Liver (tissue), 9 donors: ENCODE measurements around the gene KIF1A. TPM values are rescaled to one million over a fixed set of nuclear protein-coding genes. Genes with fewer than 3 reads are reported as not detected.

ENCODE experiments used
- DNase-seq: peaks from one replicate; pipeline ENCODE4 v3.0.0-alpha.2; 2017; ENCODE audit warnings: low spot score
- H3K27ac ChIP-seq, 2 donors: one replicate each; pipeline ENCODE4 v1.7.0; 2013; ENCODE audit warnings: inconsistent platforms in 2 of 2, low read length in 2 of 2, control low read depth in 1 of 2, low read depth in 1 of 2, mild to moderate bottlenecking in 1 of 2
- H3K27me3 ChIP-seq, 4 donors: one replicate each; pipeline versions ENCODE4 v1.6.1 to v1.7.0; 2013; ENCODE audit warnings: low read length in 3 of 4, inconsistent platforms in 1 of 4, mild to moderate bottlenecking in 1 of 4, moderate library complexity in 1 of 4; ENCODE audit not compliant: control insufficient read depth in 4 of 4, insufficient read depth in 4 of 4
- H3K36me3 ChIP-seq, 4 donors: one replicate each; pipeline versions ENCODE4 v1.6.1 to v1.7.0; 2013; ENCODE audit warnings: low read length in 3 of 4, mild to moderate bottlenecking in 3 of 4, low read depth in 1 of 4, moderate library complexity in 1 of 4; ENCODE audit not compliant: control insufficient read depth in 4 of 4, insufficient read depth in 3 of 4
- H3K4me1 ChIP-seq, 4 donors: one replicate each; pipeline versions ENCODE4 v1.6.1 to v1.7.0; 2013; ENCODE audit warnings: low read length in 3 of 4, mild to moderate bottlenecking in 3 of 4, moderate library complexity in 1 of 4; ENCODE audit not compliant: control insufficient read depth in 4 of 4, insufficient read depth in 4 of 4
- H3K4me3 ChIP-seq, 3 donors: one replicate each; pipeline versions ENCODE4 v1.6.1 to v1.7.0; 2013; ENCODE audit warnings: low read length in 3 of 3, control low read depth in 1 of 3, low read depth in 1 of 3, mild to moderate bottlenecking in 1 of 3
- H3K9ac ChIP-seq, 2 donors: one replicate each; pipeline ENCODE4 v1.7.0; 2013; ENCODE audit warnings: low read length in 2 of 2, mild to moderate bottlenecking in 2 of 2, moderate library complexity in 2 of 2, control low read depth in 1 of 2, low read depth in 1 of 2
- H3K9me3 ChIP-seq, 4 donors: one replicate each; pipeline versions ENCODE4 v1.6.1 to v1.7.0; 2013; ENCODE audit warnings: low read length in 3 of 4; ENCODE audit not compliant: control insufficient read depth in 4 of 4
- ATF3 ChIP-seq: IDR thresholded peaks from 2 replicates; pipeline ENCODE4 v1.6.1; 2016; ENCODE audit warnings: antibody characterized with exemption
- CTCF ChIP-seq: fragments of 150-350 bp; IDR thresholded peaks from 2 replicates; pipeline ENCODE4 v1.5.1; 2017; ENCODE audit warnings: improper control_type of control experiment, low read depth, low read length; ENCODE audit not compliant: missing input control
- EGR1 ChIP-seq, 2 donors: IDR thresholded peaks; 2 replicates each; pipeline ENCODE4 v1.6.1; 2016 to 2018; ENCODE audit warnings: antibody characterized with exemption in 2 of 2, low read depth in 2 of 2
- FOXA1 ChIP-seq: IDR thresholded peaks from 2 replicates; pipeline ENCODE4 v1.6.1; 2016; ENCODE audit warnings: antibody characterized with exemption
- FOXA2 ChIP-seq: IDR thresholded peaks from 2 replicates; pipeline ENCODE4 v1.6.1; 2016; ENCODE audit warnings: antibody characterized with exemption
- GABPA ChIP-seq, 2 donors: IDR thresholded peaks in 1 of 2; conservative IDR thresholded peaks in 1 of 2; 2 replicates each; pipeline ENCODE4 v1.6.1; 2016; ENCODE audit warnings: antibody characterized with exemption in 2 of 2, mild to moderate bottlenecking in 1 of 2, moderate library complexity in 1 of 2
- HNF4A ChIP-seq, 2 donors: conservative IDR thresholded peaks; 2 replicates each; pipeline ENCODE4 v1.6.1; 2016; ENCODE audit warnings: antibody characterized with exemption in 2 of 2, mild to moderate bottlenecking in 2 of 2
- HNF4G ChIP-seq: IDR thresholded peaks from 2 replicates; pipeline ENCODE4 v1.6.1; 2016; ENCODE audit warnings: antibody characterized with exemption
- JUND ChIP-seq, 2 donors: IDR thresholded peaks; 2 replicates each; pipeline ENCODE4 v1.6.1; 2016; ENCODE audit warnings: antibody characterized with exemption in 2 of 2
- MAX ChIP-seq: IDR thresholded peaks from 2 replicates; pipeline ENCODE4 v1.6.1; 2016; ENCODE audit warnings: antibody characterized with exemption
- NR2F2 ChIP-seq: IDR thresholded peaks from 2 replicates; pipeline ENCODE4 v1.6.1; 2016; ENCODE audit warnings: antibody characterized with exemption
- RAD21 ChIP-seq, 2 donors: IDR thresholded peaks; 2 replicates each; pipeline ENCODE4 v1.6.1; 2016; ENCODE audit warnings: antibody characterized with exemption in 2 of 2, mild to moderate bottlenecking in 2 of 2
- RXRA ChIP-seq, 2 donors: IDR thresholded peaks; 2 replicates each; pipeline ENCODE4 v1.6.1; 2017 to 2018; ENCODE audit warnings: antibody characterized with exemption in 2 of 2, mild to moderate bottlenecking in 1 of 2
- SP1 ChIP-seq: IDR thresholded peaks from 2 replicates; pipeline ENCODE4 v1.6.1; 2018; ENCODE audit warnings: antibody characterized with exemption, mild to moderate bottlenecking
- TAF1 ChIP-seq: conservative IDR thresholded peaks from 2 replicates; pipeline ENCODE4 v1.6.1; 2016; ENCODE audit warnings: antibody characterized with exemption, mild to moderate bottlenecking
- YY1 ChIP-seq: IDR thresholded peaks from 2 replicates; pipeline ENCODE4 v1.6.1; 2016; ENCODE audit warnings: antibody characterized with exemption, mild to moderate bottlenecking
- ZBTB33 ChIP-seq: IDR thresholded peaks from 2 replicates; pipeline ENCODE4 v1.6.1; 2016; ENCODE audit warnings: antibody characterized with exemption
- WGBS: extraction: QIAGEN DNeasy Blood & Tissue Kit; methylation state at CpG from one replicate; pipeline ENCODE4 v1.1.7; 2013; 5-methylcytosine and 5-hydroxymethylcytosine counted together
- polyA plus RNA-seq, 2 donors: library from polyadenylated mRNA; stranded (reverse) in 1 of 2; unstranded in 1 of 2; fragments of 200-250 nt in 1 of 2; fragments of >200 nt in 1 of 2; fragmentation: Nextera tagmentation in 1 of 2; extraction: Ambion mirVana in 1 of 2; gene quantifications; one replicate each; pipeline versions ENCODE4 v1.2.1 to v1.2.3, GENCODE V29; 2013 to 2015
- total RNA-seq, 2 donors: library from RNA; depleted of rRNA; stranded (reverse); fragments of >200 nt; gene quantifications; one replicate each; pipeline ENCODE4 v1.2.3, GENCODE V29; 2014
- donor health status: healthy.
- donor health status: healthy.
- donor health status: healthy.
- donor health status: healthy.
- donor health status: healthy.

The KIF1A gene
- total and polyA plus RNA-seq, 4 donors = 0.03 to 0.21 (median 0.11) TPM

GRCh38 chr2:240797914-240798313 is 22.1 kb downstream of the KIF1A start (continued):
- TF ChIP-seq JUND (IDR thresholded peaks at IDR 0.05) (no peak), ZBTB33 (no peak)

GRCh38 chr2:240797500-240797895 is 22.5 kb downstream of the KIF1A start:
- H3K9ac ChIP-seq = no peak overlapping the region
- no peaks in the 10 kb centered on the region for H3K36me3 ChIP-seq
- no peaks in the 10 kb centered on the region for H3K27me3 ChIP-seq
- no peak for TF ChIP-seq RAD21 (IDR thresholded peaks at IDR 0.05)
- no peak for TF ChIP-seq TAF1
- no peak for TF ChIP-seq NR2F2
- no peak for TF ChIP-seq SP1
- no peak for TF ChIP-seq ZBTB33
- no peak for TF ChIP-seq FOXA1
- TF ChIP-seq RXRA (IDR thresholded peaks at IDR 0.05) = no peak
- TF ChIP-seq HNF4G = no peak
- TF ChIP-seq FOXA2 = no peak
- no peak for TF ChIP-seq HNF4A (conservative IDR thresholded peaks at IDR 0.05)
- no peak for TF ChIP-seq EGR1 (IDR thresholded peaks at IDR 0.05; ENCODE audit: low read depth in 2 of 2)
- H3K4me3 ChIP-seq = no peak overlapping the region
- 95% methylated on average over 14 of the region's 14 CpGs for WGBS
- H3K27ac ChIP-seq = no peak overlapping the region
- H3K4me1 ChIP-seq = peaks cover 7 to 33% (median 27%) of the 10 kb centered on the region in 4 donors
- DNase-seq = no peak
- H3K9me3 ChIP-seq = no peaks in the 10 kb centered on the region

- H3K27me3 ChIP-seq = no peaks in the 10 kb centered on the region
- no peak for DNase-seq
- H3K27ac ChIP-seq = no peak overlapping the region
- H3K4me1 ChIP-seq = peaks cover 7 to 33% (median 27%) of the 10 kb centered on the region in 4 donors
- H3K36me3 ChIP-seq = no peaks in the 10 kb centered on the region
- H3K9me3 ChIP-seq = no peaks in the 10 kb centered on the region
- no peak overlapping the region for H3K9ac ChIP-seq
- 94% methylated on average over 19 of the region's 19 CpGs for WGBS
- H3K4me3 ChIP-seq = no peak overlapping the region
- TF ChIP-seq NR2F2 (no peak), SP1 (no peak), FOXA1 (no peak), HNF4G (no peak), CTCF (no peak), GABPA (IDR thresholded peaks at IDR 0.05 in 1 of 2, conservative IDR thresholded peaks at IDR 0.05 in 1 of 2) (no peak), ZBTB33 (no peak), RXRA (IDR thresholded peaks at IDR 0.05) (no peak), TAF1 (no peak), ATF3 (no peak), MAX (no peak), YY1 (no peak), HNF4A (conservative IDR thresholded peaks at IDR 0.05) (no peak)
Observed at GRCh38 chr2:240796543-240797499, 23.2 kb downstream of the KIF1A start.
